Measurements from ENCODE around the gene AGTRAP. TPM values are rescaled to one million over a fixed set of nuclear protein-coding genes. Genes with fewer than 3 reads are reported as not detected.
A peak's percentile ranks its signal among the peaks of the same experiment; 100 is the strongest.

AGTRAP gene
- total and polyA plus RNA-seq, 2 of the 8 experiments (the other 6 are each of a cell fraction or from before 2014, with no cell fraction given) = 69.7 to 192 TPM

GRCh38 chr1:11780380-11781147 is 44.6 kb downstream of the AGTRAP start:
- Histone ChIP-seq H3K23me2 (ENCODE audit: low read depth, low read length) (no peaks in the 10 kb centered on the region), H3K27ac (ENCODE audit: low read depth, low read length) (no peak overlapping the region), H2BK120ac (replicated peaks; ENCODE audit: low read depth, low read length) (no peak overlapping the region), H2AFZ (ENCODE audit: low read length) (no peak overlapping the region), H2BK5ac (ENCODE audit: low read depth, low read length) (no peak overlapping the region), H2BK12ac (ENCODE audit: low read depth, low read length) (0 out of 2 replicates have a peak overlapping the region, but pooled peaks have one; percentile 84), H2BK20ac (ENCODE audit: low read length) (no peak overlapping the region), H4K8ac (ENCODE audit: extremely low read depth, insufficient read depth, low read length) (no peak overlapping the region), H4K91ac (replicated peaks; ENCODE audit: insufficient read length, low read length) (no peak overlapping the region), H3K79me1 (ENCODE audit: low read depth, low read length) (no peaks in the 10 kb centered on the region), H2AK5ac (ENCODE audit: low read depth, low read length) (no peak overlapping the region), H3K4ac (replicated peaks; ENCODE audit: insufficient read length, low read depth, low read length) (no peak overlapping the region), H3K9ac (replicated peaks in 1 of 4; ENCODE audit: extremely low read depth in 1 of 4, low read depth in 3 of 4, low read length in 3 of 4) (no peak overlapping the region), H3K36me3 (ENCODE audit: control insufficient read depth in 2 of 4, insufficient read depth in 4 of 4, low read length in 3 of 4) (no peaks in the 10 kb centered on the region), H3K18ac (ENCODE audit: extremely low read depth, low read length) (no peak overlapping the region), H3K4me2 (ENCODE audit: insufficient read depth in 1 of 2, low read depth in 2 of 2, low read length in 2 of 2) (no peak overlapping the region), H3K23ac (ENCODE audit: insufficient read length) (no peak overlapping the region), H2BK15ac (ENCODE audit: low read length) (no peak overlapping the region), H3K4me1 (replicated peaks in 1 of 4; ENCODE audit: control insufficient read depth in 3 of 4, insufficient read depth in 4 of 4, low read length in 3 of 4) (peaks cover 0 to 14% (median 9%) of the 10 kb centered on the region in 4 experiments; a peak in 6 of 7 replicates), H3K4me3 (ENCODE audit: extremely low read depth in 1 of 4, insufficient read depth in 2 of 4, low read depth in 3 of 4, low read length in 4 of 4) (no peak overlapping the region), H3K56ac (replicated peaks; ENCODE audit: insufficient read length, low read depth, low read length) (no peak overlapping the region), H4K20me1 (replicated peaks in 1 of 2; ENCODE audit: control insufficient read depth in 1 of 2, insufficient read depth in 2 of 2, low read length in 2 of 2) (no peaks in the 10 kb centered on the region), H3K79me2 (ENCODE audit: control insufficient read depth in 1 of 2, insufficient read depth in 2 of 2, low read length in 2 of 2) (no peaks in the 10 kb centered on the region), H3K14ac (ENCODE audit: insufficient read length) (no peak overlapping the region), H3K27me3 (replicated peaks in 1 of 4; ENCODE audit: control insufficient read depth in 3 of 4, extremely low read depth in 1 of 4, insufficient read depth in 3 of 4, low read length in 3 of 4) (no peaks in the 10 kb centered on the region), H3K9me3 (ENCODE audit: insufficient read depth in 2 of 2, low read depth in 1 of 2, low read length in 1 of 2) (no peaks in the 10 kb centered on the region), H4K5ac (ENCODE audit: insufficient read length, low read depth, low read length) (no peak overlapping the region)
- CTCF ChIA-PET (ENCODE audit: partially characterized antibody) = interaction anchor here (0.6 to 2.9 kb wide), 7 partner anchors 14 to 208 kb away, joined by 3 to 8 read pairs (median 3); partner anchors contain the start of gene AGTRAP
- no peak for DNase-seq (ENCODE audit: low read depth in 1 of 2, low spot score in 2 of 2)
- POLR2A ChIA-PET (ENCODE audit: partially characterized antibody) = interaction anchor here (1.0 to 1.4 kb wide), 3 partner anchors 8 to 17 kb away, joined by 3 read pairs; no protein-coding TSS in a partner anchor
- no peak for FAIRE-seq
- TF ChIP-seq KDM1A (IDR thresholded peaks at IDR 0.05; ENCODE audit: borderline replicate concordance, low read length) (peak; percentile 96), JUN (IDR thresholded peaks at IDR 0.05; ENCODE audit: low read depth, low read length) (no peak), ATF2 (IDR thresholded peaks at IDR 0.05; ENCODE audit: low read length) (0 out of 2 replicates have a peak, but pooled peaks have one; percentile 37)
- 85% methylated on average over 7 of the region's 10 CpGs; no CpG with 5 or more reads in 1 of the 2 experiments for WGBS, 2 experiments (ENCODE audit: extremely low coverage in 1 of 2, insufficient coverage in 1 of 2, insufficient read length in 1 of 2, insufficient replicate concordance in 2 of 2, low coverage in 1 of 2, low lambda C conversion rate in 2 of 2, missing lambda C conversion rate in 1 of 2)

Data from H1 (cell line).